Stomach smooth muscle (tissue), 2 donors: ENCODE results near the gene TAF1L.
"Not testable (repeated sequence)": the region's sequence is repeated elsewhere in the genome, so short reads cannot be mapped to it uniquely, and the experiment has no call there.

Experiments used
- H3K27ac ChIP-seq: one replicate; pipeline ENCODE4 v1.7.0; 2013; ENCODE audit warnings: mild to moderate bottlenecking, low read length, inconsistent platforms
- H3K27me3 ChIP-seq, 2 donors: one replicate each; pipeline ENCODE4 v1.7.0; 2013; ENCODE audit warnings: low read length in 2 of 2; ENCODE audit not compliant: insufficient read depth in 2 of 2, control insufficient read depth in 1 of 2
- H3K36me3 ChIP-seq, 2 donors: one replicate each; pipeline ENCODE4 v1.7.0; 2013; ENCODE audit warnings: low read length in 2 of 2; ENCODE audit not compliant: control insufficient read depth in 2 of 2, insufficient read depth in 2 of 2
- H3K4me1 ChIP-seq: one replicate; pipeline ENCODE4 v1.7.0; 2013; ENCODE audit warnings: low read length; ENCODE audit not compliant: control insufficient read depth, insufficient read depth
- H3K4me3 ChIP-seq, 2 donors: one replicate each; pipeline ENCODE4 v1.7.0; 2013; ENCODE audit warnings: low read length in 2 of 2
- H3K9ac ChIP-seq, 2 donors: one replicate each; pipeline ENCODE4 v1.7.0; 2013; ENCODE audit warnings: low read length in 2 of 2, mild to moderate bottlenecking in 1 of 2
- H3K9me3 ChIP-seq, 2 donors: one replicate each; pipeline ENCODE4 v1.7.0; 2013; ENCODE audit warnings: low read length in 2 of 2; ENCODE audit not compliant: control insufficient read depth in 2 of 2
- donor health status: healthy.
- donor health status: Pancreatic carcinoma.

The TAF1L gene, protein sequence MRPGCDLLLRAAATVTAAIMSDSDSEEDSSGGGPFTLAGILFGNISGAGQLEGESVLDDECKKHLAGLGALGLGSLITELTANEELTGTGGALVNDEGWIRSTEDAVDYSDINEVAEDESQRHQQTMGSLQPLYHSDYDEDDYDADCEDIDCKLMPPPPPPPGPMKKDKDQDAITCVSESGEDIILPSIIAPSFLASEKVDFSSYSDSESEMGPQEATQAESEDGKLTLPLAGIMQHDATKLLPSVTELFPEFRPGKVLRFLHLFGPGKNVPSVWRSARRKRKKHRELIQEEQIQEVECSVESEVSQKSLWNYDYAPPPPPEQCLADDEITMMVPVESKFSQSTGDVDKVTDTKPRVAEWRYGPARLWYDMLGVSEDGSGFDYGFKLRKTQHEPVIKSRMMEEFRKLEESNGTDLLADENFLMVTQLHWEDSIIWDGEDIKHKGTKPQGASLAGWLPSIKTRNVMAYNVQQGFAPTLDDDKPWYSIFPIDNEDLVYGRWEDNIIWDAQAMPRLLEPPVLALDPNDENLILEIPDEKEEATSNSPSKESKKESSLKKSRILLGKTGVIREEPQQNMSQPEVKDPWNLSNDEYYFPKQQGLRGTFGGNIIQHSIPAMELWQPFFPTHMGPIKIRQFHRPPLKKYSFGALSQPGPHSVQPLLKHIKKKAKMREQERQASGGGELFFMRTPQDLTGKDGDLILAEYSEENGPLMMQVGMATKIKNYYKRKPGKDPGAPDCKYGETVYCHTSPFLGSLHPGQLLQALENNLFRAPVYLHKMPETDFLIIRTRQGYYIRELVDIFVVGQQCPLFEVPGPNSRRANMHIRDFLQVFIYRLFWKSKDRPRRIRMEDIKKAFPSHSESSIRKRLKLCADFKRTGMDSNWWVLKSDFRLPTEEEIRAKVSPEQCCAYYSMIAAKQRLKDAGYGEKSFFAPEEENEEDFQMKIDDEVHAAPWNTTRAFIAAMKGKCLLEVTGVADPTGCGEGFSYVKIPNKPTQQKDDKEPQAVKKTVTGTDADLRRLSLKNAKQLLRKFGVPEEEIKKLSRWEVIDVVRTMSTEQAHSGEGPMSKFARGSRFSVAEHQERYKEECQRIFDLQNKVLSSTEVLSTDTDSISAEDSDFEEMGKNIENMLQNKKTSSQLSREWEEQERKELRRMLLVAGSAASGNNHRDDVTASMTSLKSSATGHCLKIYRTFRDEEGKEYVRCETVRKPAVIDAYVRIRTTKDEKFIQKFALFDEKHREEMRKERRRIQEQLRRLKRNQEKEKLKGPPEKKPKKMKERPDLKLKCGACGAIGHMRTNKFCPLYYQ (N-terminal part only)

DNA sequence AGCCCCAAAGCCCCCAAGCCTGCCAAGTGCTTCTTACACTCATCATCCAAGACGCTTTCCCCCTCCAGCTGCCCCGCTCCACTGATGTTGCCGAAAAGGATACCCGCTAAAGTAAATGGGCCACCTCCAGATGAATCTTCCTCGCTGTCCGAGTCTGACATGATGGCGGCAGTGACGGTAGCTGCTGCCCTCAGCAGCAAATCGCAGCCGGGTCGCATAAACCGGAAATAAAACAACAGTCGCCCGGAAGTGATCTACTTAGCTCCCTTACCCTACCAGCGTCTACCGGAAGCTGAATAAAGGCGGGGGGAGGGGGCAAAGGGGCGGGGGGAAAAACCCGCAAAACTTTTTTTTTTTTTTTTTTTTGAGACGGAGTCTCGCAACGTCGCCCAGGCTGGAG, at the start of gene TAF1L:
TSS of gene TAF1L (minus strand) at position 308 of the 400 bp plus-strand sequence. CDS start at position 218, 90 bp downstream.
- Histone ChIP-seq H3K27ac (no peak within 1 kb of the TSS), H3K4me1 (no peaks in the 10 kb centered on the region), H3K9me3 (no peaks in the 10 kb centered on the region), H3K36me3 (no peaks in the 10 kb centered on the region), H3K4me3 (no peak within 1 kb of the TSS), H3K9ac (no peak within 1 kb of the TSS), H3K27me3 (no peaks in the 10 kb centered on the region)

DNA sequence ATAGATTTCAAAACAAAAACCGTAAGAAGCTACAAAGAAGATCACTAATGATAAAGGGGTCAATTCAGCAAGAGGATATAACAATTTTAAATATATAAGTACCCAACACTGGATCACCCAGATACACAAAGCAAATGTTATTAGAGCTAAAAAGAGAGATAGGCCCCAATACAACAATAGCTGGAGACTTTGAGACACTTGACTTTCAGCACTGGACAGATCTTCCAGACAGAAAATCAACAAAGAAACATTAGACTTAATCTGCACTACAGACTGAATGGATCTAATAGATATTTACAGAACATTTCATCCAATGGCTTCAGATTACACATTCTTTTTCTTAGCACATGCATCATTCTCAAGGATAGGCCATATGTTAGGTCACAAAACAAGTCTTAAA, 46.3 kb upstream of the TAF1L start:
- Histone ChIP-seq H3K27ac (no peak overlapping the region), H3K4me3 (no peak overlapping the region), H3K9ac (no peak overlapping the region), H3K9me3 (peaks cover 4 to 5% of the 10 kb centered on the region in 2 donors), H3K36me3 (no peaks in the 10 kb centered on the region), H3K4me1 (no peaks in the 10 kb centered on the region), H3K27me3 (no peaks in the 10 kb centered on the region)

DNA sequence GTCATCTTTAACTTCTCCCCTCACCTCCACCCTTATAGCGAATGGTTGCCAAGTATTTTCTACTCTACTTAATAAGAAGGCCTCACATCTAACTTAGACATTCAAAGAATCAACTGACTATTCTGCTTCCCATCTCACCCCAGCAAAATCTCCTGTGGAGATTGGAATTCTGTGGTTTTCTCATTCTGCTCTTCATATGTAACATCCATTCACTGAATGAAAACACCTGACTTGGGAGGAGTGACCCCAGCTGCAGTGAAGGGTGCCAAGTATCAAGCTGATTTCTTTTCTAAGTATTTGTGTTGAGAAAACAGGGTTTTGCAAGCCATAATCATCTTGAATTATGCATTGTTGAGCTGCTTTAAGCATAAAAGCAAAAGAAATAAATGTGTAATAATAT, 42.5 kb upstream of the TAF1L start:
- Histone ChIP-seq H3K9me3 (peaks cover 0 to 4% of the 10 kb centered on the region in 2 donors), H3K4me1 (no peaks in the 10 kb centered on the region)

DNA sequence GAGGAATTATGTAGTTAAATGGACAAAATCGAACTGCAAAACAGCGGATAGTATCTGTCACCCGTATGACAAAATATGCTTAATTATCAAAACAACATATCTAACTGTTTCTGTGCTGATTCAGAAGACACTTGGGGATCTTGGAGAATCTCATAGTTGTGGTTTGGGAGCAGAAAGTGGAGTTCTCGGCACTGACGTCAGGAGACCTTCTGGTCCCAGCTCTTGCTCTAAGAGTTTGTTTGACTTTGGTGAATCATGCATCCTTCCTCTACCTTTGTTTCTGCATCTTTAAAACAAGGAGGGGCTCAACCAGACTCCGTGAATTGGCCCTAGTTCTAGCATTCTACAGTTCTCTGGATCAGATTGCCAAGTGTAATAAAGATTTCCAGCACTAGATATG, 37.0 kb upstream of the TAF1L start:
- Histone ChIP-seq H3K27ac (no peak overlapping the region), H3K9ac (no peak overlapping the region), H3K4me1 (no peaks in the 10 kb centered on the region), H3K36me3 (no peaks in the 10 kb centered on the region), H3K27me3 (no peaks in the 10 kb centered on the region), H3K9me3 (no peaks in the 10 kb centered on the region), H3K4me3 (no peak overlapping the region)

More for the DNA sequence above, 42.5 kb upstream of the TAF1L start:
- Histone ChIP-seq H3K9ac (no peak overlapping the region), H3K27me3 (no peaks in the 10 kb centered on the region), H3K36me3 (no peaks in the 10 kb centered on the region), H3K27ac (no peak overlapping the region), H3K4me3 (no peak overlapping the region)

DNA sequence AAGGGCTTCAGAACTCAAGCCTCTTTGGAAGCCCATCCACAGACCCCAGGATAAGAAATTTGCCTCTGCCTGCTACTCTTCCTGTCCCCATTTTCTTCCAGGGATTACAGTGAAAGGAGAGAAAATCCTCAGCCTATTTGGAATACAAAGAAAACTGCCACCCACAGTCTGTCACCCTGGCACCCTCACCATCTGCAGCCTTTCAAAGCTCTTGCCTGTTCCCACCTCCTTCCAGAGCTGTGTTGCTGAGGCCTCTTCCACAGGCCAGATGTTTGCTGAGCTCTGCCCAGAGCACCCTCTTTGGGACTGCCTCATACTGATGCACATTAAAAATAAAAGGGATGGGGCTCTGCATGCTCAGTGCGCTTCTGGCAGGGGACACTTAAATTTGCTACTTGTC, 35.9 kb upstream of the TAF1L start:
- Histone ChIP-seq H3K4me1 (no peaks in the 10 kb centered on the region), H3K27ac (no peak overlapping the region), H3K36me3 (no peaks in the 10 kb centered on the region), H3K9me3 (no peaks in the 10 kb centered on the region), H3K4me3 (no peak overlapping the region), H3K9ac (no peak overlapping the region), H3K27me3 (no peaks in the 10 kb centered on the region)

DNA sequence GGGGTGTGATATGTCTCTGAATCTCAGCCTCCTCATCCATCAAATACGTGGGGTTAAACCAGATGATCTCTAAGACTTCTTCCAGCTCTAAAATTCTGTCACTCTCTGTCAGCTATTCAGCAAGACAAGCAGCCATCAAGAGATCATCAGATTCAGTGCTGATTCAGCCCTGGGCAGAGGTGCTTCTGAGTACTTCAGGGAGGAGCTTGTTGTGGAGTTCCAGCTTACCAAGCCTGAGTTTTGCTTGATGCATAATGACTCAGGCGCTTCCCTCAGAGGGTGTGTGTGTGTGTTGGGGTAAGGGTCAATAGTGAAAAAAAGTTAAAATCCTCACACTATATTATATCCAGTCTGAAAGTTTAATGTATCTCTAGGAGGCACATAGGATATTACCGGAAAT, 29.6 kb upstream of the TAF1L start:
- Histone ChIP-seq H3K4me1 (no peaks in the 10 kb centered on the region), H3K9ac (no peak overlapping the region), H3K36me3 (no peaks in the 10 kb centered on the region), H3K9me3 (no peaks in the 10 kb centered on the region), H3K27me3 (no peaks in the 10 kb centered on the region), H3K4me3 (no peak overlapping the region), H3K27ac (no peak overlapping the region)

DNA sequence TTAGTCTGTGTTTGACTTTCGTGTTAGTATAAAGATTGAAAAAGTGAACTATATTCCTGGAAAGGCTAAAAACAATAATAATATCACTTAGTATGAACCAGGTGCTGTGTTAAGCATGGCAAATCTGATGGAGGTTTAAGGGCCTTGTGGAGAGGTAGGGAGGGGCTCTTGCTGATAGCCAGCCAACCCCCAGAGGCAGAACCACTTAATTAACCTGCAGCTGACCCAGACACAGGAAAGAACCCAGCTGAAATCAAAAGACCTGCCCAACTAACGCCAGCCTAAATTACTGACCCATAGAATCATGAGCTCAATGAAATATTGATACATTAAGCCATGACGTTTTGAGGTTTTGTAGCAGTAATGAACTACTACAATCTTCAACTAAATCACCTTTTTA, 28.3 kb upstream of the TAF1L start:
- Histone ChIP-seq H3K4me1 (no peaks in the 10 kb centered on the region), H3K9me3 (no peaks in the 10 kb centered on the region), H3K27me3 (no peaks in the 10 kb centered on the region), H3K36me3 (no peaks in the 10 kb centered on the region), H3K4me3 (no peak overlapping the region), H3K9ac (no peak overlapping the region), H3K27ac (no peak overlapping the region)

DNA sequence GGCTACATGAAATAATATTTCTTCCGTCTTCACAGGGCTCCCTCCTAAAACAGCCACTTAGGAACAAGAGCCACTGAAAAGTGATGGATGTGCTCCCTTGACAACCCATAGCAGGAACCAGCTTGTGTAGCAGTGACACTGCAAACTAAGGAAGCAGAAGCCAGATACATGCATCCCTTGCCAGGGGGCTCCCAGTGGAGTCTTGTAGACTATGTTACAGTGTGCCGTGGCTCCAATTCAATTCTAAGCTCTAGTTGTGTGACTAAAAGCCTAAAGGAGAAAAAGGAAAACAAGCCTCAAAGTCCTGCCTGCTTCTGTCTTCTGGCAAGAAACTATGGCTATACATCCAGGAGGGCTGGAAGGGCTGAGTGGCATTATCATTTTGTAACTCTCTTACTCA, 12.2 kb upstream of the TAF1L start:
- Histone ChIP-seq H3K4me3 (no peak overlapping the region), H3K9ac (no peak overlapping the region), H3K4me1 (no peaks in the 10 kb centered on the region), H3K9me3 (peaks cover 0 to 3% of the 10 kb centered on the region in 2 donors), H3K36me3 (no peaks in the 10 kb centered on the region), H3K27me3 (no peaks in the 10 kb centered on the region), H3K27ac (no peak overlapping the region)

DNA sequence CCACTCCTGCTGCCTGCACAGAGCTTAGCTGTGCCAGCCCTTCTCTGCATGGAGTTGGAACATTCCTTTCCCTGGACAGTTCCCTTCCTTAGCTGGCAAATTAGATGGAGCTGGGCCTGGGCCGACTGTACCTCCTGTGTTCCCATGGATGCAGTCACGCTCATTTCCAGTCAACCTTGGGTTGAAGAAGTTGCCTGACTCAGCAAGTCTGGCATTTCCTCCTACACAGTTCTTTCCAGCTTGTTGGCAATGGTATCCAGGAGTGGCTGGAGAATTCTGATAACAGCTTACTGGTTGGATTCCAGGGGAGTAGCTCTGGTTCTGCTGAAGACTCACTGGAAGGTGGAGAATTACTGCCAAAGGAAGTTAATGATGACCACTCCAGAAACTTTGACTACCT, 9.2 kb upstream of the TAF1L start:
- H3K27ac ChIP-seq = no peak overlapping the region
- H3K27me3 ChIP-seq = no peaks in the 10 kb centered on the region
- H3K9me3 ChIP-seq = no peaks in the 10 kb centered on the region
- H3K36me3 ChIP-seq = no peaks in the 10 kb centered on the region
- H3K4me1 ChIP-seq = no peaks in the 10 kb centered on the region
- H3K4me3 ChIP-seq = no peak overlapping the region
- no peak overlapping the region for H3K9ac ChIP-seq

DNA sequence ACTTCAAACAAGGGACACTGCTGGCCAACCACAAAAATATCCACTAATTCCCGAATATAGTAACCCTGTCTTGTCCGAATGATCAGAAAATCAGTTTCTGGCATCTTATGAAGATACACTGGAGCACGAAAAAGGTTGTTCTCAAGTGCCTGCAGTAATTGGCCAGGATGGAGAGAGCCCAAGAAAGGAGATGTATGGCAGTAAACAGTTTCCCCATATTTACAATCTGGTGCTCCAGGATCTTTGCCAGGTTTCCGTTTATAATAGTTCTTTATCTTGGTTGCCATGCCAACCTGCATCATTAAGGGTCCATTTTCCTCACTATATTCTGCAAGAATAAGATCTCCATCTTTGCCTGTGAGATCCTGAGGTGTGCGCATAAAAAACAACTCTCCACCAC, 2.3 kb downstream of the TAF1L start:
- H3K36me3 ChIP-seq, H3K4me1 ChIP-seq, H3K9me3 ChIP-seq, H3K4me3 ChIP-seq, H3K27me3 ChIP-seq, H3K27ac ChIP-seq, H3K9ac ChIP-seq: not testable (repeated sequence)
